ENCODE measurements around the gene CDH13.

The CDH13 gene

DNA sequence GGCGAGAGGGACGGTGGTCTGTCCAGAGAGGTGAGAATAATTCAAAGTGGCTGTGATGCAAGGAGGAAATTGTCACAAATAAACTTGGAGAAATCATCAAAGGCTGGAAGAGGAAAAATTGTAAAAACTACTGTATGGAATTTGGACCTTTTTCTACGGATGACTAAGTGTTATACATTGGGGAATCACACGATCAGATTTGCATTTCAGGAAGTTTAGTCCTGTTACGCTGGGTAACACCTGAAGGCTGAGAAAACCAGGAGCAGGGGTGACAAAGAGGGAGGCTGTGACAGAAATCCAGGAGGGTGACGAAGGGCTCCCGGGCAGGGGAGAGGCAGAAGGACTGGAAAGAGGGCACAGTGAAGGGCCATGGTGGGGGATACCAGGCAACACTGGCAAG lies 511.7 kb downstream of the CDH13 start:
- Histone ChIP-seq H3K9ac (ENCODE audit: low read length) (no peak overlapping the region), H3K27me3 (ENCODE audit: insufficient read depth, low read length) (no peaks in the 10 kb centered on the region), H3K14ac (ENCODE audit: low read length) (no peak overlapping the region), H3K4ac (ENCODE audit: low read depth, low read length) (no peak overlapping the region), H3K36me3 (ENCODE audit: control insufficient read depth in 1 of 2, insufficient read depth in 2 of 2, low read length in 2 of 2) (no peaks in the 10 kb centered on the region), H3K4me1 (ENCODE audit: control insufficient read depth in 1 of 2, insufficient read depth in 2 of 2, low read length in 2 of 2) (no peaks in the 10 kb centered on the region), H4K8ac (ENCODE audit: low read depth, low read length) (no peak overlapping the region), H3K23ac (ENCODE audit: low read length) (no peak overlapping the region), H3K79me1 (ENCODE audit: low read length) (no peaks in the 10 kb centered on the region), H2BK5ac (ENCODE audit: low read depth, low read length, poor library complexity) (no peak overlapping the region), H4K91ac (ENCODE audit: low read depth, low read length) (no peak overlapping the region), H2BK120ac (ENCODE audit: insufficient read depth, low read length, poor library complexity) (no peak overlapping the region), H3K18ac (ENCODE audit: low read length) (no peak overlapping the region), H2BK12ac (ENCODE audit: low read length) (no peak overlapping the region), H3K27ac (ENCODE audit: low read depth, low read length) (no peak overlapping the region), H2AFZ (ENCODE audit: insufficient read depth, low read length, poor library complexity) (no peak overlapping the region), H3K4me2 (ENCODE audit: low read length) (no peak overlapping the region), H2AK5ac (ENCODE audit: low read length) (no peak overlapping the region), H3K79me2 (ENCODE audit: control insufficient read depth, insufficient read depth, low read length, poor library complexity) (no peaks in the 10 kb centered on the region), H4K12ac (ENCODE audit: low read depth, low read length) (no peak overlapping the region), H3K4me3 (ENCODE audit: low read depth, low read length) (no peak overlapping the region), H3K9me3 (ENCODE audit: insufficient read depth, low read depth, low read length) (no peaks in the 10 kb centered on the region)
- DNase-seq = no peak
- WGBS (ENCODE audit: extremely low coverage, insufficient coverage, insufficient read length) = no CpG with 5 or more reads among the region's 7 CpGs

GRCh38 chr16:83138976-83139690 lies 512.4 kb downstream of the CDH13 start:
- no peak overlapping the region for H2BK5ac ChIP-seq (ENCODE audit: low read depth, low read length, poor library complexity)
- H3K27me3 ChIP-seq (ENCODE audit: insufficient read depth, low read length) = no peaks in the 10 kb centered on the region
- H3K4me3 ChIP-seq (ENCODE audit: low read depth, low read length) = no peak overlapping the region
- H3K79me1 ChIP-seq (ENCODE audit: low read length) = no peaks in the 10 kb centered on the region
- H3K9me3 ChIP-seq (ENCODE audit: insufficient read depth, low read depth, low read length) = no peaks in the 10 kb centered on the region
- H3K36me3 ChIP-seq (ENCODE audit: control insufficient read depth in 1 of 2, insufficient read depth in 2 of 2, low read length in 2 of 2) = no peaks in the 10 kb centered on the region
- no CpG with 5 or more reads among the region's 8 CpGs for WGBS (ENCODE audit: extremely low coverage, insufficient coverage, insufficient read length)
- H3K9ac ChIP-seq (ENCODE audit: low read length) = no peak overlapping the region
- H3K79me2 ChIP-seq (ENCODE audit: control insufficient read depth, insufficient read depth, low read length, poor library complexity) = no peaks in the 10 kb centered on the region
- no peak overlapping the region for H3K18ac ChIP-seq (ENCODE audit: low read length)
- H3K4me2 ChIP-seq (ENCODE audit: low read length) = no peak overlapping the region
- no peak overlapping the region for H2BK12ac ChIP-seq (ENCODE audit: low read length)
- no peak for DNase-seq
- H2AFZ ChIP-seq (ENCODE audit: insufficient read depth, low read length, poor library complexity) = no peak overlapping the region
- no peak overlapping the region for H3K23ac ChIP-seq (ENCODE audit: low read length)
- no peak overlapping the region for H4K12ac ChIP-seq (ENCODE audit: low read depth, low read length)
- H2BK120ac ChIP-seq (ENCODE audit: insufficient read depth, low read length, poor library complexity) = no peak overlapping the region
- H3K4me1 ChIP-seq (ENCODE audit: control insufficient read depth in 1 of 2, insufficient read depth in 2 of 2, low read length in 2 of 2) = no peaks in the 10 kb centered on the region
- H2AK5ac ChIP-seq (ENCODE audit: low read length) = no peak overlapping the region
- no peak overlapping the region for H4K8ac ChIP-seq (ENCODE audit: low read depth, low read length)
- H4K91ac ChIP-seq (ENCODE audit: low read depth, low read length) = no peak overlapping the region
- no peak overlapping the region for H3K27ac ChIP-seq (ENCODE audit: low read depth, low read length)
- H3K4ac ChIP-seq (ENCODE audit: low read depth, low read length) = no peak overlapping the region
- H3K14ac ChIP-seq (ENCODE audit: low read length) = no peak overlapping the region

DNA sequence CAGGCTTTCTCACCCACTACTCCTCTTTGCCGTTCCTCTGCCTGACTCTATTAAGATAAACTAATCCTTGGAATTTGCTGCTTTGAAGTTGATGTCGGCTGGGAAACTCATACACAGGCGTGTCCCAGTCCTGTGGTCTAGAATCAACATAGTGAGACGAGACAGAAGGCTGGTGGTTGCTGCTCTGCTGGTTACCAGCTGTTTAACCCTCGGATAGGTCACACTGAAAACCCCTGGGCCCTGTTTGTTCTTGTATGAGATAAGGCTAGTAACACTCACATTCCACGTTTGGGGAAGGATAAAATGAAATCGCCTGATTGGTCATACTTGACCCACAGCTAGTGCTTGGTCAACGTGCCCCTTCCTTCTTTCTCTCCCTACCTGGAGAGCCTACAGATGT lies 517.0 kb downstream of the CDH13 start:
- Histone ChIP-seq H4K12ac (ENCODE audit: low read depth, low read length) (no peak overlapping the region), H3K4me3 (ENCODE audit: low read depth, low read length) (no peak overlapping the region), H2BK5ac (ENCODE audit: low read depth, low read length, poor library complexity) (no peak overlapping the region), H3K4me1 (ENCODE audit: control insufficient read depth in 1 of 2, insufficient read depth in 2 of 2, low read length in 2 of 2) (no peaks in the 10 kb centered on the region), H3K9me3 (ENCODE audit: insufficient read depth, low read depth, low read length) (no peaks in the 10 kb centered on the region), H3K79me2 (ENCODE audit: control insufficient read depth, insufficient read depth, low read length, poor library complexity) (no peaks in the 10 kb centered on the region), H2BK12ac (ENCODE audit: low read length) (no peak overlapping the region), H3K27me3 (ENCODE audit: insufficient read depth, low read length) (no peaks in the 10 kb centered on the region), H3K79me1 (ENCODE audit: low read length) (no peaks in the 10 kb centered on the region), H2AFZ (ENCODE audit: insufficient read depth, low read length, poor library complexity) (no peak overlapping the region), H4K91ac (ENCODE audit: low read depth, low read length) (no peak overlapping the region), H3K23ac (ENCODE audit: low read length) (no peak overlapping the region), H3K14ac (ENCODE audit: low read length) (no peak overlapping the region), H3K36me3 (ENCODE audit: control insufficient read depth in 1 of 2, insufficient read depth in 2 of 2, low read length in 2 of 2) (no peaks in the 10 kb centered on the region), H3K4ac (ENCODE audit: low read depth, low read length) (no peak overlapping the region), H3K4me2 (ENCODE audit: low read length) (no peak overlapping the region), H3K27ac (ENCODE audit: low read depth, low read length) (no peak overlapping the region), H3K9ac (ENCODE audit: low read length) (no peak overlapping the region), H2AK5ac (ENCODE audit: low read length) (no peak overlapping the region), H4K8ac (ENCODE audit: low read depth, low read length) (no peak overlapping the region), H3K18ac (ENCODE audit: low read length) (no peak overlapping the region), H2BK120ac (ENCODE audit: insufficient read depth, low read length, poor library complexity) (no peak overlapping the region)
- WGBS (ENCODE audit: extremely low coverage, insufficient coverage, insufficient read length) = no CpG with 5 or more reads among the region's 8 CpGs
- DNase-seq = no peak

DNA sequence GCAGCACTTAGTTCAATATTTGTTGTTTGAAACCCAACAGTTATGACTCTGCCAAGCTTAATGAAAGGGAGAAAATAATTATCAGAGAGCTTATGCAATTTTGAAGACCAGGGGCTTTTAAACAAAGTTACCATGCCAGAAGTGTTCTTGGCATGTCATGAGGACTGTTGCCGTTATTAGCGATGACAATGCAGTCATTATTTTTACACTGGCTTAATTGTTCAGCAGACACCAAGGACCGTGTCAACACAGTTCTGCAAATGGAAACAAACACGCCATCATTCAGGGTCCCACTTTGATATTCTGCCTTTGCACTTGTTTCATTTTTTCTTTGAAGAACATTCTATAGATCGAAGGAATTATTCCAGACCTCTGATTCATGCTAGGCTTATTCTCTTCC lies 518.5 kb downstream of the CDH13 start:
- H3K27ac ChIP-seq (ENCODE audit: low read depth, low read length) = no peak overlapping the region
- H3K4me1 ChIP-seq (ENCODE audit: control insufficient read depth in 1 of 2, insufficient read depth in 2 of 2, low read length in 2 of 2) = no peaks in the 10 kb centered on the region
- no peak overlapping the region for H4K91ac ChIP-seq (ENCODE audit: low read depth, low read length)
- no peak overlapping the region for H4K12ac ChIP-seq (ENCODE audit: low read depth, low read length)
- no peak overlapping the region for H2BK12ac ChIP-seq (ENCODE audit: low read length)
- no peak for DNase-seq
- H3K14ac ChIP-seq (ENCODE audit: low read length) = no peak overlapping the region
- H3K4ac ChIP-seq (ENCODE audit: low read depth, low read length) = no peak overlapping the region
- H2BK120ac ChIP-seq (ENCODE audit: insufficient read depth, low read length, poor library complexity) = no peak overlapping the region
- H3K4me3 ChIP-seq (ENCODE audit: low read depth, low read length) = no peak overlapping the region
- H3K4me2 ChIP-seq (ENCODE audit: low read length) = no peak overlapping the region
- H3K9me3 ChIP-seq (ENCODE audit: insufficient read depth, low read depth, low read length) = no peaks in the 10 kb centered on the region
- no peak overlapping the region for H2AK5ac ChIP-seq (ENCODE audit: low read length)
- no peaks in the 10 kb centered on the region for H3K27me3 ChIP-seq (ENCODE audit: insufficient read depth, low read length)
- H2AFZ ChIP-seq (ENCODE audit: insufficient read depth, low read length, poor library complexity) = no peak overlapping the region
- no peaks in the 10 kb centered on the region for H3K79me1 ChIP-seq (ENCODE audit: low read length)
- no peak overlapping the region for H3K9ac ChIP-seq (ENCODE audit: low read length)
- WGBS (ENCODE audit: extremely low coverage, insufficient coverage, insufficient read length) = no CpG with 5 or more reads among the region's 5 CpGs
- no peaks in the 10 kb centered on the region for H3K79me2 ChIP-seq (ENCODE audit: control insufficient read depth, insufficient read depth, low read length, poor library complexity)
- no peaks in the 10 kb centered on the region for H3K36me3 ChIP-seq (ENCODE audit: control insufficient read depth in 1 of 2, insufficient read depth in 2 of 2, low read length in 2 of 2)
- no peak overlapping the region for H4K8ac ChIP-seq (ENCODE audit: low read depth, low read length)
- no peak overlapping the region for H2BK5ac ChIP-seq (ENCODE audit: low read depth, low read length, poor library complexity)
- H3K18ac ChIP-seq (ENCODE audit: low read length) = no peak overlapping the region
- no peak overlapping the region for H3K23ac ChIP-seq (ENCODE audit: low read length)

All from trophoblast cell (in vitro differentiated cells and primary cell).